MCF 10A (cell line): ENCODE results near the gene LRRC74B. TPM values are rescaled to one million over a fixed set of nuclear protein-coding genes. Genes with fewer than 3 reads are reported as not detected.

Source experiments
- BruUV-seq: library from RNA; stranded (reverse); fragments of 400-500 nt; replicated peaks from 2 replicates; lab custom pipeline; 2021; lab: Mats Ljungman, UMichigan
- CTCF ChIA-PET: fragments of 300-600 bp; sonication (Branson Sonifier 250); formaldehyde crosslinking; extraction: SDS; loops from one replicate; lab custom pipeline; 2021; ENCODE audit warnings: antibody characterized with exemption, inconsistent platforms; lab: Yijun Ruan, JAX
- POLR2A ChIA-PET: fragments of 300-600, 350-650 bp; sonication (Branson Sonifier 250); formaldehyde crosslinking; extraction: SDS; loops from one replicate; lab custom pipeline; 2020; ENCODE audit warnings: antibody characterized with exemption, inconsistent platforms; lab: Yijun Ruan, JAX
- DNase-seq: peaks from one replicate; pipeline ENCODE4 v3.0.0-alpha.2; 2018; ENCODE audit not compliant: unreplicated experiment
- H3K27ac Mint-ChIP-seq: one replicate; pipeline ENCODE4 v1.8.0; 2022; ENCODE audit warnings: mild to moderate bottlenecking, low read depth, mixed read lengths; ENCODE audit not compliant: unreplicated experiment
- H3K27me3 Mint-ChIP-seq: one replicate; pipeline ENCODE4 v1.8.0; 2022; ENCODE audit warnings: mixed read lengths; ENCODE audit not compliant: insufficient read depth, unreplicated experiment
- H3K36me3 Mint-ChIP-seq: one replicate; pipeline ENCODE4 v1.8.0; 2022; ENCODE audit warnings: mild to moderate bottlenecking, moderate library complexity, mixed read lengths; ENCODE audit not compliant: insufficient read depth, unreplicated experiment
- H3K4me1 Mint-ChIP-seq: one replicate; pipeline ENCODE4 v1.8.0; 2022; ENCODE audit warnings: mixed read lengths; ENCODE audit not compliant: insufficient read depth, unreplicated experiment
- H3K4me3 Mint-ChIP-seq: one replicate; pipeline ENCODE4 v1.8.0; 2022; ENCODE audit warnings: mild to moderate bottlenecking, moderate library complexity, mixed read lengths; ENCODE audit not compliant: unreplicated experiment
- H3K9me3 Mint-ChIP-seq: one replicate; pipeline ENCODE4 v1.8.0; 2022; ENCODE audit warnings: mixed read lengths; ENCODE audit not compliant: unreplicated experiment
- CTCF ChIP-seq: fragments of 200-600 bp; IDR thresholded peaks from one replicate; pipeline ENCODE4 v1.8.0; 2022; ENCODE audit warnings: antibody characterized with exemption, mild to moderate bottlenecking; ENCODE audit not compliant: unreplicated experiment
- intact Hi-C: fragments of 100-400 bp; cut with micrococcal nuclease; formaldehyde crosslinking; loops from 2 replicates; pipeline ENCODE4 v1.14.1; 2022
- total RNA-seq: library from RNA; stranded (reverse); gene quantifications from 2 replicates; pipeline ENCODE4 v1.2.3, GENCODE V29; 2022

Gene LRRC74B
- total RNA-seq, 1 experiment from 2014 or later: not detected

GRCh38 chr22:21098099-21098671, 52.4 kb downstream of the LRRC74B start:
- DNase-seq: peak; percentile 23
- no peaks in the 10 kb centered on the region for H3K36me3 Mint-ChIP-seq
- BruUV-seq: no TSS peak
- CTCF ChIA-PET: no interaction called here
- H3K27me3 Mint-ChIP-seq: no peaks in the 10 kb centered on the region
- no peaks in the 10 kb centered on the region for H3K9me3 Mint-ChIP-seq
- no peak overlapping the region for H3K27ac Mint-ChIP-seq
- no peak for TF ChIP-seq CTCF
- H3K4me1 Mint-ChIP-seq: peaks cover 30% of the 10 kb centered on the region
- H3K4me3 Mint-ChIP-seq: no peak overlapping the region
- intact Hi-C loops: no loop called here
- POLR2A ChIA-PET: no interaction called here

GRCh38 chr22:21099578-21099977, 53.8 kb downstream of the LRRC74B start:
- Mint-ChIP-seq H3K36me3 (no peaks in the 10 kb centered on the region), H3K27me3 (no peaks in the 10 kb centered on the region), H3K4me1 (peaks cover 30% of the 10 kb centered on the region), H3K27ac (no peak overlapping the region), H3K4me3 (no peak overlapping the region), H3K9me3 (no peaks in the 10 kb centered on the region)
- ChIA-PET CTCF (interaction anchor here (1.2 kb wide), 1 partner anchor 118 kb away, joined by 3 read pairs; the partner anchor contains the start of gene LZTR1), POLR2A (no interaction called here)
- intact Hi-C loops: no loop called here
- no peak for TF ChIP-seq CTCF
- no TSS peak for BruUV-seq
- DNase-seq: no peak

GRCh38 chr22:21100149-21101032, 54.6 kb downstream of the LRRC74B start:
- no peak for DNase-seq
- Mint-ChIP-seq H3K27ac (no peak overlapping the region), H3K4me3 (no peak overlapping the region), H3K4me1 (peaks cover 30% of the 10 kb centered on the region), H3K27me3 (no peaks in the 10 kb centered on the region), H3K36me3 (no peaks in the 10 kb centered on the region), H3K9me3 (no peaks in the 10 kb centered on the region)
- BruUV-seq: no TSS peak
- CTCF ChIA-PET: interaction anchor here (0.6 to 1.3 kb wide), 3 partner anchors 92 to 214 kb away, joined by 3 to 5 read pairs (median 5); partner anchors contain the start of gene LZTR1
- no peak for TF ChIP-seq CTCF
- POLR2A ChIA-PET: interaction anchor here (1.2 to 2.3 kb wide), 2 partner anchors 98 to 529 kb away, joined by 3 to 12 read pairs; partner anchors contain the start of gene THAP7
- intact Hi-C loops: no loop called here
